Neural progenitor cell (in vitro differentiated cells): ENCODE measurements around the gene ZCCHC14. TPM values are rescaled to one million over a fixed set of nuclear protein-coding genes. Genes with fewer than 3 reads are reported as not detected.
"Not testable (repeated sequence)": the region's sequence is repeated elsewhere in the genome, so short reads cannot be mapped to it uniquely, and the experiment has no call there.

Source experiments
- DNase-seq: peaks from one replicate; pipeline ENCODE4 v3.0.0-alpha.2; 2016; ENCODE audit warnings: low spot score
- H2AFZ ChIP-seq: fragments of 200-600 bp; sonication (generic); replicated peaks from 2 replicates; pipeline ENCODE4 v1.6.1; 2016; ENCODE audit warnings: antibody characterized with exemption
- H3F3A ChIP-seq: fragments of 200-600 bp; sonication (generic); 2 replicates; pipeline ENCODE4 v1.6.1; 2016; ENCODE audit warnings: antibody characterized with exemption, low read depth
- H3K27ac ChIP-seq: fragments of 200-600 bp; sonication (generic); 2 replicates; pipeline ENCODE4 v1.5.1; 2016; ENCODE audit warnings: mild to moderate bottlenecking
- H3K27me3 ChIP-seq: fragments of 200-600 bp; sonication (generic); 2 replicates; pipeline ENCODE4 v1.6.1; 2016; ENCODE audit warnings: mild to moderate bottlenecking, moderate library complexity
- H3K36me3 ChIP-seq: fragments of 200-600 bp; sonication (generic); 2 replicates; pipeline ENCODE4 v1.5.1; 2016
- H3K4me1 ChIP-seq: fragments of 200-600 bp; sonication (generic); 2 replicates; pipeline ENCODE4 v1.6.1; 2016; ENCODE audit warnings: mixed run types
- H3K4me2 ChIP-seq: fragments of 200-600 bp; sonication (generic); 2 replicates; pipeline ENCODE4 v1.6.1; 2016
- H3K4me3 ChIP-seq: fragments of 200-600 bp; sonication (generic); 2 replicates; pipeline ENCODE4 v1.5.1; 2016
- H3K79me2 ChIP-seq: fragments of 200-600 bp; sonication (generic); 2 replicates; pipeline ENCODE4 v1.6.1; 2016; ENCODE audit warnings: low read depth
- H3K9ac ChIP-seq: fragments of 200-600 bp; sonication (generic); 2 replicates; pipeline ENCODE4 v1.6.1; 2016
- H3K9me3 ChIP-seq: fragments of 200-600 bp; sonication (generic); 2 replicates; pipeline ENCODE4 v1.5.1; 2016; ENCODE audit warnings: low read depth
- H4K20me1 ChIP-seq: fragments of 200-600 bp; sonication (generic); 2 replicates; pipeline ENCODE4 v1.6.1; 2016; ENCODE audit warnings: low read depth
- H3K27ac Mint-ChIP-seq: 3 replicates; pipeline ENCODE4 v1.8.0; 2021; ENCODE audit warnings: mixed read lengths
- H3K27me3 Mint-ChIP-seq: 2 replicates; pipeline ENCODE4 v1.8.0; 2022; ENCODE audit warnings: low read depth, mild to moderate bottlenecking, inconsistent platforms, moderate library complexity, mixed read lengths; ENCODE audit not compliant: insufficient read depth
- H3K36me3 Mint-ChIP-seq: 3 replicates; pipeline ENCODE4 v1.8.0; 2021; ENCODE audit warnings: mixed read lengths
- H3K4me1 Mint-ChIP-seq: 3 replicates; pipeline ENCODE4 v1.8.0; 2021; ENCODE audit warnings: mixed read lengths
- H3K4me3 Mint-ChIP-seq: 3 replicates; pipeline ENCODE4 v1.8.0; 2021; ENCODE audit warnings: mild to moderate bottlenecking, moderate library complexity, mixed read lengths
- H3K9me3 Mint-ChIP-seq: 3 replicates; pipeline ENCODE4 v1.8.0; 2020; ENCODE audit warnings: mixed read lengths
- EZH2 ChIP-seq: fragments of 200-600 bp; sonication (generic); IDR thresholded peaks from 2 replicates; pipeline ENCODE4 v1.6.1; 2017; ENCODE audit warnings: antibody characterized with exemption, mild to moderate bottlenecking, moderate library complexity
- EZH2phosphoT487 ChIP-seq: fragments of 200-600 bp; sonication (generic); IDR thresholded peaks from 2 replicates; pipeline ENCODE4 v1.6.1; 2017; ENCODE audit warnings: antibody characterized with exemption
- total RNA-seq: library from RNA; depleted of rRNA; stranded (reverse); fragments of >200 nt; gene quantifications from 2 replicates; pipeline ENCODE4 v1.2.3, GENCODE V29; 2015; ENCODE audit warnings: low replicate concordance
- TF ChIP-seq, protein P1 (sequence below): fragments of 200-600 bp; sonication (generic); IDR thresholded peaks from 2 replicates; pipeline ENCODE4 v1.5.1; 2017; ENCODE audit warnings: antibody characterized with exemption, mild to moderate bottlenecking

ZCCHC14 gene
- total RNA-seq, 1 donor from 2014 or later: 10.3 TPM

DNA sequence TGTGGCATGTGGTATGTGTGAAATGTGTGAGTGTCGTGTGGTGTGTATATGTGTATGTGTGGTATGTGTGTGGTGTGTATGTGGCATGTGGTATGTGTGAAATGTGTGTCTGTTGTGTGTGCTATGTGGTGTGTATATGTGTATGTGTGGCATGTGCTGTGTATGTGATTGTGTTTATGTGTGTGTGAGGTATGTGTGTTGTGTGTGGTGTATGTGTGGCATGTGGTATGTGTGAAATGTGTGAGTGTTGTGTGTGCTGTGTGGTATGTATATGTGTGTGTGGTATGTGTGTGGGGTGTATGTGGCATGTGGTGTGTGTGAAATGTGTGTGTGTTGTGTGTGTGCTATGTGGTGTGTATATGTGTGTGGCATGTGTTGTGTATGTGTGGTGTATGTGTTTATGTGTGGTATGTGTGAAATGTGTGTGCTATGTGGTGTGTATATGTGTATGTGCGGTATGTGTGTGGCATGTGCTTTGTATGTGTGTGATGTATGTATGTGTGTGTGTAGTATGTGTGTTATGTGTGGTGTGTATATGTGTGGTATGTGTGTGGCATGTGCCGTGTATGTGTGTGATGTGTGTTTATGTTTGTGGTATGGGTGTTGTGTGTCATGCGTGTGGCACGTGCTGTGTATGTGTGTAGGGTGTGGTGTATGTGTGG, 9.6 kb upstream of the ZCCHC14 start:
- DNase-seq: no peak
- H3K27ac Mint-ChIP-seq: no peak overlapping the region
- Histone ChIP-seq H3K79me2 (no peaks in the 10 kb centered on the region), H3K9ac (no peak overlapping the region), H3K4me3 (no peak overlapping the region), H3K27me3 (no peaks in the 10 kb centered on the region), H3K4me1 (no peaks in the 10 kb centered on the region), H2AFZ (no peak overlapping the region), H3K27ac (no peak overlapping the region), H3K36me3 (no peaks in the 10 kb centered on the region), H3K4me2 (no peak overlapping the region), H3K9me3 (no peaks in the 10 kb centered on the region), H4K20me1 (no peaks in the 10 kb centered on the region), H3F3A (peaks cover 17% of the 10 kb centered on the region)
- H3K9me3 Mint-ChIP-seq: no peaks in the 10 kb centered on the region
- H3K27me3 Mint-ChIP-seq: peaks cover 3% of the 10 kb centered on the region
- no peaks in the 10 kb centered on the region for H3K36me3 Mint-ChIP-seq
- no peak for TF ChIP-seq EZH2phosphoT487
- no peak overlapping the region for H3K4me3 Mint-ChIP-seq
- peaks cover 2% of the 10 kb centered on the region for H3K4me1 Mint-ChIP-seq

DNA sequence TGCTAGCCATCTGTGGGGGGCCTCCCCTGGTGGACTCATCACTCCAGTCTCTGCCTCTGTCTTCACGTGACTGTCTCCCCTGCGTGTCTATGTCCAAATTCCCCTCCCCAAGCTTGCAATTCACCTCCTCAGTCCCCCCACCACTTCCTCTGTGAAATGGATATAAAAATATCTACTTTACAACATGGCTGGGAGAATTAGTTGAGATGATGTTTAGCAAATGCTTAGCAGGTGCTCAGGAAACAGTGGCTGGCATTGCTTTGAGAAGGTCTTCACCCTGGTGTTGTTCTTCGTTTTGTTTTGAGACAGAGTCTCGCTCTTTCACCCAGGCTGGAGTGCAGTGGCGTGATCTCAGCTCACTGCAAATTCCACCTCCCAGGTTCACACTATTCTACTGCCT, 8.3 kb upstream of the ZCCHC14 start:
- Histone ChIP-seq H3K4me2 (no peak overlapping the region), H2AFZ (no peak overlapping the region), H3K27me3 (no peaks in the 10 kb centered on the region), H3F3A (peaks cover 17% of the 10 kb centered on the region), H3K4me3 (no peak overlapping the region), H3K27ac (no peak overlapping the region), H3K9ac (no peak overlapping the region), H3K79me2 (no peaks in the 10 kb centered on the region), H3K9me3 (no peaks in the 10 kb centered on the region), H4K20me1 (no peaks in the 10 kb centered on the region), H3K36me3 (no peaks in the 10 kb centered on the region), H3K4me1 (no peaks in the 10 kb centered on the region)
- peaks cover 3% of the 10 kb centered on the region for H3K27me3 Mint-ChIP-seq
- H3K4me3 Mint-ChIP-seq: no peak overlapping the region
- DNase-seq: no peak
- no peaks in the 10 kb centered on the region for H3K4me1 Mint-ChIP-seq
- no peak for TF ChIP-seq EZH2
- no peak for TF ChIP-seq EZH2phosphoT487
- TF ChIP-seq, protein P1, sequence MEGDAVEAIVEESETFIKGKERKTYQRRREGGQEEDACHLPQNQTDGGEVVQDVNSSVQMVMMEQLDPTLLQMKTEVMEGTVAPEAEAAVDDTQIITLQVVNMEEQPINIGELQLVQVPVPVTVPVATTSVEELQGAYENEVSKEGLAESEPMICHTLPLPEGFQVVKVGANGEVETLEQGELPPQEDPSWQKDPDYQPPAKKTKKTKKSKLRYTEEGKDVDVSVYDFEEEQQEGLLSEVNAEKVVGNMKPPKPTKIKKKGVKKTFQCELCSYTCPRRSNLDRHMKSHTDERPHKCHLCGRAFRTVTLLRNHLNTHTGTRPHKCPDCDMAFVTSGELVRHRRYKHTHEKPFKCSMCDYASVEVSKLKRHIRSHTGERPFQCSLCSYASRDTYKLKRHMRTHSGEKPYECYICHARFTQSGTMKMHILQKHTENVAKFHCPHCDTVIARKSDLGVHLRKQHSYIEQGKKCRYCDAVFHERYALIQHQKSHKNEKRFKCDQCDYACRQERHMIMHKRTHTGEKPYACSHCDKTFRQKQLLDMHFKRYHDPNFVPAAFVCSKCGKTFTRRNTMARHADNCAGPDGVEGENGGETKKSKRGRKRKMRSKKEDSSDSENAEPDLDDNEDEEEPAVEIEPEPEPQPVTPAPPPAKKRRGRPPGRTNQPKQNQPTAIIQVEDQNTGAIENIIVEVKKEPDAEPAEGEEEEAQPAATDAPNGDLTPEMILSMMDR: no peak
- H3K9me3 Mint-ChIP-seq: no peaks in the 10 kb centered on the region
- no peaks in the 10 kb centered on the region for H3K36me3 Mint-ChIP-seq
- no peak overlapping the region for H3K27ac Mint-ChIP-seq

DNA sequence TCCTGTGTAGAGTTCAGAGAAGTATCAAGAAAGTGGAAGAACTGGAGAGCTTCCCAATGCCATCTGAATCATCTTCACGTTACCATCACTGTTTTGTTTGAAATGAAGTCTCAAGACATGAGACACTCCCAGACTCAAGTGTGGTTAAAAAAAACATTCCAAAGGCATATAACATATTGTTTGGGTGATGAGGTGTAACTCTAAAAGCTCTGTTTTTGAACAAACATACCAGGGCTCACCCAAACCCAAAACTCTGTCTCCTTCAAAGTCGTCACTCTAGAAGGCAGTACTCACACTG, 6.3 kb upstream of the ZCCHC14 start:
- H3K9me3 ChIP-seq: no peaks in the 10 kb centered on the region
- Mint-ChIP-seq H3K9me3 (no peaks in the 10 kb centered on the region), H3K27me3 (peaks cover 6% of the 10 kb centered on the region), H3K27ac (no peak overlapping the region), H3K36me3 (no peaks in the 10 kb centered on the region), H3K4me3 (no peak overlapping the region), H3K4me1 (no peaks in the 10 kb centered on the region)
- H3K4me3 ChIP-seq: no peak overlapping the region
- H3K27ac ChIP-seq: no peak overlapping the region
- no peaks in the 10 kb centered on the region for H3K79me2 ChIP-seq
- peaks cover 18% of the 10 kb centered on the region for H3F3A ChIP-seq
- no peaks in the 10 kb centered on the region for H3K27me3 ChIP-seq
- no peak overlapping the region for H3K4me2 ChIP-seq
- H3K4me1 ChIP-seq: no peaks in the 10 kb centered on the region
- no peak for TF ChIP-seq EZH2phosphoT487
- TF ChIP-seq, protein P1: no peak
- no peak for TF ChIP-seq EZH2
- H3K9ac ChIP-seq: no peak overlapping the region
- no peaks in the 10 kb centered on the region for H3K36me3 ChIP-seq
- H2AFZ ChIP-seq: no peak overlapping the region
- H4K20me1 ChIP-seq: no peaks in the 10 kb centered on the region
- no peak for DNase-seq

DNA sequence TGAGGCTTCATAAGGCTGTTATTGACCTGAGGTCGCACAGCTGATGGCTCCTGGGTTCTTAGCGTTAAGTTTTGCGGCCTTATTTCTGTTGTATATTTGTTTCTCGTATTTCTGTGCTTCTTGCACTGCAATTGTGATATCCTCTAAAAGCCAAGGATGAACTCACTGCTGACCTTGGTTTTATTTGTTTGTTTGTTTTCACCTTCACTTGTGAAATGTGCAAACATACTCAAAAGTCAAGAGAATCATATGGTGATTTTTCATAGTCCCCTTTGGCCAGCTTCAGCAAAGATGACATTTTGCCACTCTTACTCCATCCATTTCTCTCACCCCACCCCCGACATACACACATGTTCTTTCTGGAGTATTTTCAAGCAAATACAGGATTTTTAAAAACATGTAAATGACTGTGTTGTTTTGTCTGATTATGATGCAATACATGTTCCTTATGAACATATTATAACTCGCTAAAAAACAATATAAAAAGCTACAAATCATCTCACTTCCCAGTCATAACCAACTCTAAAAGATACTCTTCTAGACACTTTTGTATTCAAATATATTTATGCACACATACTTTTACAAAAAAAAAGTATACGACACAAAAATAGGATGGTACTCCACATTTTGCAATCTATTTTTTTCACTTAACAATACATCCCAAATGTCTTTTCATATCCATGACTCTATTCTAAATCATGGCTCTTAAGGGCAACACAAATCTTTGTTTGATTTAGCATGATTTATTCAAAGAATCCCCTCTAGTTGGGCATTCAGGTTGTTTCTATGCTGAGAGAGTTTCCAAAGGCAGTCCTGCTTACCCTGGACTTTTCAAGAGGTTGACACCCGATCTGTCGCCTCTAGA, 5.7 kb upstream of the ZCCHC14 start:
- no peak for DNase-seq
- Histone ChIP-seq H3K9me3 (no peaks in the 10 kb centered on the region), H3F3A (peaks cover 24% of the 10 kb centered on the region), H4K20me1 (no peaks in the 10 kb centered on the region), H3K9ac (no peak overlapping the region), H3K4me1 (no peaks in the 10 kb centered on the region), H3K27ac (no peak overlapping the region), H2AFZ (no peak overlapping the region), H3K79me2 (no peaks in the 10 kb centered on the region), H3K27me3 (no peaks in the 10 kb centered on the region), H3K36me3 (no peaks in the 10 kb centered on the region), H3K4me3 (no peak overlapping the region), H3K4me2 (no peak overlapping the region)
- Mint-ChIP-seq H3K4me1 (peaks cover 4% of the 10 kb centered on the region), H3K27me3 (peaks cover 6% of the 10 kb centered on the region), H3K9me3 (no peaks in the 10 kb centered on the region), H3K36me3 (no peaks in the 10 kb centered on the region), H3K27ac (no peak overlapping the region), H3K4me3 (no peak overlapping the region)
- TF ChIP-seq, protein P1: no peak
- no peak for TF ChIP-seq EZH2
- TF ChIP-seq EZH2phosphoT487: no peak

DNA sequence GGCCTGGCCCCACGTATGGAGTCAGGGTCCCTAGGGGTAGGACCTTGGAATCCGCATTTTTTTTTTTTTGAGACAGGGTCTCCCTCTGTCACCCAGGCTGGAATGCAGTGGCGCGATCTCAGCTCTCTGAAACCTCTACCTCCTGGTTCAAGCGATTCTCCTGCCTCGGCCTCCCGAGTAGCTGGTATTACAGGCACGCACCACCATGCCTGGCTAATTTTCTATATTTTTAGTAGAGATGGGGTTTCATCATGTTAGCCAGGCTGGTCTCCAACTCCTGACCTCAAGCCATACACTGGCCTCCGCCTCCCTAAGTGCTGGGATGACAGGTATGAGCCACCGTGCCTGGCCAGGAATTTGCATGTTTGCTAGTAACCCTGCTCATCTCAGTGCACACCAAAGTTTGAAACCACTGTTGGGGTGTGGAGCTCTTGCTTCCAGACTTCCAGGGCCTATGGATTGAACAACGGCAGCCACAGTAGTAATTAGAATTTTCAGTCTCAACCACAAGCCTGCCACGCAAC, 5.0 kb upstream of the ZCCHC14 start:
- not testable (repeated sequence) for H3K9me3 Mint-ChIP-seq, H3K4me3 Mint-ChIP-seq, DNase-seq, H3K4me3 ChIP-seq, H3K9ac ChIP-seq, H3K4me1 Mint-ChIP-seq, H3K27me3 Mint-ChIP-seq, H3K27me3 ChIP-seq, H4K20me1 ChIP-seq, H3K4me1 ChIP-seq, H3K9me3 ChIP-seq, H3K79me2 ChIP-seq, H3K4me2 ChIP-seq, H3K27ac Mint-ChIP-seq, H3K36me3 ChIP-seq, H2AFZ ChIP-seq, H3K27ac ChIP-seq, H3K36me3 Mint-ChIP-seq
- H3F3A ChIP-seq: peaks cover 25% of the 10 kb centered on the region
